OCI-LY3 (cell line): Measurements from ENCODE around the gene CASS4.

Experiments used
- H2AFZ ChIP-seq: fragments of 200-600, 300-600 bp; shearing (Covaris generic); 2 replicates; pipeline ENCODE4 v1.6.0; 2014; ENCODE audit warnings: antibody characterized with exemption, low read depth, low read length
- H3K27ac ChIP-seq: fragments of 200-600, 300-600 bp; sonication (generic); 2 replicates; pipeline ENCODE4 v1.5.1; 2014; ENCODE audit warnings: mild to moderate bottlenecking, low read length, moderate library complexity, mixed read lengths
- H3K27me3 ChIP-seq: fragments of 200-600, 300-600 bp; sonication (generic); 2 replicates; pipeline ENCODE4 v1.6.1; 2014; ENCODE audit warnings: low read depth, low read length, mixed read lengths
- H3K36me3 ChIP-seq: fragments of 200-600, 300-600 bp; sonication (generic); replicated peaks from 2 replicates; pipeline ENCODE3; 2014; ENCODE audit warnings: low read depth, low read length, mixed read lengths
- H3K4me1 ChIP-seq: fragments of 300-600, 200-600 bp; sonication (generic); 2 replicates; pipeline ENCODE4 v1.6.1; 2014; ENCODE audit warnings: low read length, mixed read lengths
- H3K4me2 ChIP-seq: fragments of 200-600, 300-600 bp; sonication (generic); 2 replicates; pipeline ENCODE4 v1.6.1; 2014; ENCODE audit warnings: low read length, mixed read lengths
- H3K4me3 ChIP-seq: fragments of 300-600, 200-600 bp; sonication (generic); 2 replicates; pipeline ENCODE4 v1.5.1; 2014; ENCODE audit warnings: antibody characterized with exemption, mild to moderate bottlenecking, low read length, moderate library complexity
- H3K79me2 ChIP-seq: fragments of 300-600, 200-600 bp; shearing (Covaris generic); 2 replicates; pipeline ENCODE4 v1.6.1; 2014; ENCODE audit warnings: mild to moderate bottlenecking, low read length, mixed read lengths
- H3K9ac ChIP-seq: fragments of 300-600, 200-600 bp; shearing (Covaris generic); 2 replicates; pipeline ENCODE4 v1.6.0; 2014; ENCODE audit warnings: mild to moderate bottlenecking, low read length, moderate library complexity
- H3K9me3 ChIP-seq: fragments of 200-600, 300-600 bp; shearing (Covaris generic); 2 replicates; pipeline ENCODE4 v1.6.1; 2014; ENCODE audit warnings: low read length, mixed read lengths; ENCODE audit not compliant: insufficient read depth
- H4K20me1 ChIP-seq: fragments of 200-600, 300-600 bp; sonication (generic); 2 replicates; pipeline ENCODE4 v1.6.1; 2016; ENCODE audit warnings: low read length, mixed read lengths; ENCODE audit not compliant: insufficient read depth
- CTCF ChIP-seq: fragments of 200-600, 300-600 bp; sonication (generic); IDR thresholded peaks from 2 replicates; pipeline ENCODE4 v1.5.1; 2014; ENCODE audit warnings: antibody characterized with exemption, low read length, low read depth
- EZH2phosphoT487 ChIP-seq: fragments of 200-600 bp; shearing (Covaris generic); IDR thresholded peaks from 2 replicates; pipeline ENCODE4 v1.6.1; 2018; ENCODE audit warnings: antibody characterized with exemption, mixed run types, low read depth

The CASS4 gene

GRCh38 chr20:56422824-56423189 lies 10.7 kb downstream of the CASS4 start:
- no peak overlapping the region for H3K4me2 ChIP-seq

GRCh38 chr20:56423211-56423610 lies 11.2 kb downstream of the CASS4 start:
- no peak for TF ChIP-seq CTCF
- no peak for TF ChIP-seq EZH2phosphoT487
- Histone ChIP-seq H3K79me2 (no peaks in the 10 kb centered on the region), H3K9me3 (no peaks in the 10 kb centered on the region), H4K20me1 (no peaks in the 10 kb centered on the region), H3K4me2 (no peak overlapping the region), H2AFZ (no peak overlapping the region), H3K36me3 (peaks cover 15% of the 10 kb centered on the region), H3K4me1 (peaks cover 10% of the 10 kb centered on the region), H3K27me3 (no peaks in the 10 kb centered on the region), H3K9ac (no peak overlapping the region), H3K27ac (no peak overlapping the region), H3K4me3 (no peak overlapping the region)

More at GRCh38 chr20:56422824-56423189, 10.7 kb downstream of the CASS4 start:
- H3K9me3 ChIP-seq = no peaks in the 10 kb centered on the region
- no peak overlapping the region for H3K4me3 ChIP-seq
- H3K79me2 ChIP-seq = no peaks in the 10 kb centered on the region
- no peak overlapping the region for H3K9ac ChIP-seq
- peaks cover 19% of the 10 kb centered on the region for H3K36me3 ChIP-seq
- no peaks in the 10 kb centered on the region for H4K20me1 ChIP-seq
- no peak overlapping the region for H2AFZ ChIP-seq
- H3K4me1 ChIP-seq = peaks cover 10% of the 10 kb centered on the region
- H3K27me3 ChIP-seq = no peaks in the 10 kb centered on the region
- TF ChIP-seq EZH2phosphoT487 = no peak
- TF ChIP-seq CTCF = no peak
- no peak overlapping the region for H3K27ac ChIP-seq

GRCh38 chr20:56423886-56424285 lies 11.8 kb downstream of the CASS4 start:
- Histone ChIP-seq H3K4me2 (no peak overlapping the region), H3K4me1 (peaks cover 11% of the 10 kb centered on the region), H3K79me2 (no peaks in the 10 kb centered on the region), H3K9me3 (no peaks in the 10 kb centered on the region), H3K36me3 (peaks cover 12% of the 10 kb centered on the region), H2AFZ (no peak overlapping the region), H3K27me3 (no peaks in the 10 kb centered on the region), H3K4me3 (no peak overlapping the region), H3K27ac (no peak overlapping the region), H4K20me1 (no peaks in the 10 kb centered on the region), H3K9ac (no peak overlapping the region)
- no peak for TF ChIP-seq EZH2phosphoT487
- no peak for TF ChIP-seq CTCF

- H3K9me3 ChIP-seq = no peaks in the 10 kb centered on the region
- no peak for TF ChIP-seq EZH2phosphoT487
- no peak for TF ChIP-seq CTCF
- H2AFZ ChIP-seq = no peak overlapping the region
- peaks cover 22% of the 10 kb centered on the region for H3K4me1 ChIP-seq
- no peaks in the 10 kb centered on the region for H3K79me2 ChIP-seq
- no peak overlapping the region for H3K27ac ChIP-seq
- H3K36me3 ChIP-seq = peaks cover 6% of the 10 kb centered on the region
- no peaks in the 10 kb centered on the region for H4K20me1 ChIP-seq
- no peak overlapping the region for H3K9ac ChIP-seq
- no peaks in the 10 kb centered on the region for H3K27me3 ChIP-seq
- H3K4me2 ChIP-seq = no peak overlapping the region
- H3K4me3 ChIP-seq = no peak overlapping the region
These were observed 12.9 kb downstream of the CASS4 start for GRCh38 chr20:56424931-56425330.
